NCI-H2196 treated with DMSO at 0.1 percent for 48 hours (cell line): ENCODE measurements around the gene CAPZB.
"Not testable (repeated sequence)": the region's sequence is repeated elsewhere in the genome, so short reads cannot be mapped to it uniquely, and the experiment has no call there.

Source experiments
- DNase-seq: peaks from one replicate; lab custom pipeline; 2025; ENCODE audit not compliant: unreplicated experiment; lab: John Stamatoyannopoulos, UW

The CAPZB gene

GRCh38 chr1:19499887-19500286 is 14.5 kb upstream of the CAPZB start:
- DNase-seq, result not testable (repeated sequence)

- not testable (repeated sequence) for DNase-seq
These were observed 12.1 kb upstream of the CAPZB start for GRCh38 chr1:19497443-19497842.

GRCh38 chr1:19496527-19496874 is 11.2 kb upstream of the CAPZB start:
- no peak for DNase-seq

DNA sequence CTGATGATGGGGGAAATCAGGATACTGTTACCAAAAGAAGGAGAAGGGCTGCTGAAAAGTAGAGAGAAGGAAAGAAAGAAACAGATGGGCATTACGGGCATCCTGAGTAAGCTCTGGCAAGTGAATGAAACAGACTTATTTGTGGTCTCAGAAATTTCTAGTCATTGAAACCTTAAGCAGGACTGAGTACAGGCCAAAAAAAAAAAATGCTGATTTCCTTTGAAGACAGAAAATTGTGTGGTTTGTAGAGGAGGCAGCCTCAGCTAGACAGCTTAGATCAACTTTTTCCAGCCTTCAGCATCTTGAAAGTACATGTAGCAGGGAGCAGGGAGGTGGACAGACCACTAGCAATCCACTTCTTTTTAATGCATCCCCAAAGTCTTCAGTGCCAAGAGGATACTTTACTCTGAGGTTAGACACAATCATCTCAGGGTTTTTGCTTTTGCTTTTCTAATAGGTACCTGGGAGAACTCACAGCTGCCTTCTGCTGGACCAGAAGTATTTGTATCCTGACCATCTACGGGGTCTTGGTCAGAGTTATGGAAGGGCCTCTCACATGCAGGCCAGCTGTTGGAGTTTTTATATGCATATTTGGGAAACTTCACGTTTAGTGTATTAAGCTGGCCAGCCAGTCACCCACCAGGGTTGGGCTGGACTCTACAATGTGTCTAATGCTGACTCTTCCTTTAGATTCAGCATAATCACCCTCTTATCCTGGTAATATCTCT is 10.6 kb upstream of the CAPZB start:
- no peak for DNase-seq

- no peak for DNase-seq
These were observed 9.8 kb upstream of the CAPZB start for GRCh38 chr1:19495000-19495656.

DNA sequence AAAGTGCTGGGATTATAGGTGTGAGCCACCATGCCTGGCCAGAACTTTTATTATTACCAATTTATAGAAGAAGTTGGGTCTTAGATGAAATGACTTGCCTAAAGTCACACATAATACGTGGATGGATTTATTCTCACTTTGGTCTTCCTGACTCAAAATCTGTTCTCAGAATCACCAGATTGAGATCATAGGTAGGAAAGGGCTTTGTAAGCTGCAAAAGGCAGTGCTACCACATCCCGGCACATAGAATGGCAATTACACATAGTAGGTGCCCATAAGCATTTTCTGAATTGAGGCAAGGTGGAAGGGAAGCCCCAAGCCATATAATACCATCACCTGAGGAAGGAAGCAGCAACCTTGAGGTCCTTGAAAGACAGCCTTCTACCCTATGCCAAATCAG is 8.2 kb upstream of the CAPZB start:
- DNase-seq, result no peak

GRCh38 chr1:19489996-19490395 is 4.7 kb upstream of the CAPZB start:
- DNase-seq, result no peak

- no peak for DNase-seq
These were observed 2.8 kb upstream of the CAPZB start for GRCh38 chr1:19488136-19488535.

- no peak for DNase-seq
These were observed 459 bp downstream of the CAPZB start for GRCh38 chr1:19484798-19485361.

GRCh38 chr1:19484338-19484797 is 971 bp downstream of the CAPZB start:
- DNase-seq, result no peak

DNA sequence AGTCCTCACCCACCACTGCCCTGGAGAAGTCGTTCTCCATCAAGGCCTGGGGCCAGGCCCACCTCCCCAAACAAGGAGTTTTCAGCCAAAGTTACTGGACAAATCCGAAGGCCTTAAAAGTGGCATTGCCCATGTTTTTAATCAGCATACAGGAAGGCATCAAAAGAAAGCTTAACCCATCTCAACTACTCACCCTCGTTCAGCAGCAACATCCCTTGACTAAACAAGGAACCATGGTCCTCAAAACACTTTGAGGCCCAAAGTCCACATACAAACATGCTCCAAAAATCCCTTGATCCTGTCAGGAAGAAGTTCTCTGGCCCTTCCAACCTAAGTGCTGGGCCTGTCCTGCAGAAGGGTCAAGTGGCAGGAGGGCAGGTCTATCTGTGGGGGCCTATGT is 1.6 kb downstream of the CAPZB start:
- DNase-seq, result no peak

- DNase-seq, result no peak
These were observed 2.1 kb downstream of the CAPZB start for GRCh38 chr1:19483261-19483660.

GRCh38 chr1:19481826-19482398 is 3.4 kb downstream of the CAPZB start:
- DNase-seq, result no peak

- DNase-seq, result no peak
These were observed 5.1 kb downstream of the CAPZB start for GRCh38 chr1:19480282-19480681.

DNA sequence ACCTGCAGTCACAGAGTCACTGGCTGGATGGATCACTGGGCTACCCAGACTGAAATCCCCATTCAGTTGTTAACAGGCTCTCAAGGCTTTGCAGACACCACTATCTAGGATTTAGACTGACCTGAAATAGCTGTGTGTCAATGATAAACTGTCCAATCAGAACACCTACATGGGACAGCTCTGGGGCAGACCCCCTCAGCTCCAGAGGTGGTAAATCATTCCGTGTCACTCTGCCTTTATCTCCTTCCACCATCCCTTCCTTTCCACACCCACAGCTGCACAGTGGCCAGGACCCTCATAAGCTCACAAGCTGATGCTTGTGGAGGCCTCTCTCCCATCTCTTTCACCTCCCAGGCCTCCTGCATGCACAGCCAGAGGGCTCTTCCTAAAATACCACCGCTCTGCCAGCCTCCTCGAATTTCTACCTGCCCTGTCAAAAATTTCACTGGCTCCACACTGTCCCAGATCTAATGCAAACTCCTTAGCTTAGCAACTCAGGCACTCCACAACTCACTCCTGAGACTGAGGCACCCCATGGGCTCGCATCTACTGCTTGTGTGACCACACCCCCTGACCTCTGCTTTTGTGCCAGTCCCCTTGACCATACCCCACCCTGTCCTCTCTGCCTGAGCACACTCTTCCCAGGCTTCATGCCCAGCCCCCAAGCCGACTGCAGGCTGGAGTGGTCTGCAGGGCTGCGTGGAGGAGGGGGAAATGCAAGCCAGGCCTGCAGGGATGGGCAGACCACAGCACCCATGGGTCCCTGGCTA is 5.8 kb downstream of the CAPZB start:
- no peak for DNase-seq

DNA sequence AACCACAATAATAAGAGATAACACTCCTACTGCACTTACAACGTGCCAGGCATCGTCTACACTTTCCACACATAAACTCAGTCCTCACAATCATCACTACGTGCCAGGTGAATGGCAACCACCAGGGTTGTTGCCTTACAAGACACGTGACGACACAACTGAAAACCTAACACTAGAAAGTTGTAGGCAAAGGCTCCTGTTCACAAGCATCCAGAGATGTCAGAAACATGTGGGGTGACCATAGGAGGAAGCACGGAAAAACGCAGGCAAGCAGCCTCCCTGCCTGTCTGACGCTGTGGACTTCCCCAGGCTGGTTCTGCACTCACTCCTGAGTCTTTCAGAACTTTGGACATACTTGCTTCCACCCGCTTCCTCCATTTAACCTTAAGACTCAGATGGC is 7.0 kb downstream of the CAPZB start:
- no peak for DNase-seq

- DNase-seq, result no peak
These were observed 7.8 kb downstream of the CAPZB start for GRCh38 chr1:19477284-19478249.

- no peak for DNase-seq
These were observed 8.7 kb downstream of the CAPZB start for GRCh38 chr1:19476450-19477190.

GRCh38 chr1:19475296-19475695 is 10.0 kb downstream of the CAPZB start:
- no peak for DNase-seq

DNA sequence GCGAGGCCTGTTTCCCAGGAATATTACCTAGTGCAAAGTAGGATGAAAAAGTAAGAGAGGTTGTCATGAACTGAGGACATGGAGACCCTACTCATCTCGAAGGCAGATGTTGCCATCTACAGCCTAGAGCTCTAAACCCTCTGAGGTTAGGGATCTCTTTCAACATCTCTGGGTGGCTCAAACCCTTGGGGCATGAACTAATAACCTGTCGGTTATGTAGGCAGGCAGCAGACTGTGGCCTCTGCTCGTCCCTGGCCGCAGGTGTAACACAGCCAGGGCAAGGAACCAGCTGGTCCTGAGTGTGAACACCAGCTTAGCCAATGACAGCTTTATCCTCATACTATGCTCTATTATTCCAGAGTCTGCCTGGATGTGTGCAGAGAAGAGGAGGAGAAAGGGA is 13.2 kb downstream of the CAPZB start:
- DNase-seq, result no peak
